Lower leg skin (tissue), 3 donors: Measurements from ENCODE around the gene TBC1D7.

Source experiments
- POLR2A ChIP-seq, 2 donors: fragments of 450-650 bp; IDR thresholded peaks; one replicate each; pipeline ENCODE4 v1.6.1; 2016 to 2017; ENCODE audit warnings: antibody characterized with exemption in 2 of 2, mild to moderate bottlenecking in 1 of 2, moderate library complexity in 1 of 2
- TF ChIP-seq, protein P1 (sequence below), 3 donors: fragments of 450-650 bp; IDR thresholded peaks; one replicate each; pipeline ENCODE4 v1.5.1; 2016; ENCODE audit warnings: antibody characterized with exemption in 3 of 3, mild to moderate bottlenecking in 3 of 3, moderate library complexity in 2 of 3

DNA sequence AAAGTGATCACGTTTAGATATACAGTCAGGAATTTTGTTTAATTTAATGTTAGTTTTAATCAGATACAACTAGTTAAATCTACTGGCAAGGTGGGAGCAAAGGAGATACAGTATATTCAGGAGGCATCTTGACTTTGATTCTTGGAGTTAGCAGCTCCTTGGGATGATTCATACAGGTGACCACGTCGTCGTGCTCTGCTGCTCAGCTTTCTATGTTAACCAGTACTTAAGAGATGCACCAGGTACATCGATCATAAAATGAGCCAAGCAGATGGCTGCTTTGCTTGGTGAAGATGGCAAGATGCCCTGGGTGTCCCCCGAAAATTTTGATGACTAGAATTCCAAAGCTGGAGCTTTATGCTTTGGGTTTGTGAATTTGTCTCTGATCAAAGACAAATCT lies 64.7 kb downstream of the TBC1D7 start:
- TF ChIP-seq, protein P1, sequence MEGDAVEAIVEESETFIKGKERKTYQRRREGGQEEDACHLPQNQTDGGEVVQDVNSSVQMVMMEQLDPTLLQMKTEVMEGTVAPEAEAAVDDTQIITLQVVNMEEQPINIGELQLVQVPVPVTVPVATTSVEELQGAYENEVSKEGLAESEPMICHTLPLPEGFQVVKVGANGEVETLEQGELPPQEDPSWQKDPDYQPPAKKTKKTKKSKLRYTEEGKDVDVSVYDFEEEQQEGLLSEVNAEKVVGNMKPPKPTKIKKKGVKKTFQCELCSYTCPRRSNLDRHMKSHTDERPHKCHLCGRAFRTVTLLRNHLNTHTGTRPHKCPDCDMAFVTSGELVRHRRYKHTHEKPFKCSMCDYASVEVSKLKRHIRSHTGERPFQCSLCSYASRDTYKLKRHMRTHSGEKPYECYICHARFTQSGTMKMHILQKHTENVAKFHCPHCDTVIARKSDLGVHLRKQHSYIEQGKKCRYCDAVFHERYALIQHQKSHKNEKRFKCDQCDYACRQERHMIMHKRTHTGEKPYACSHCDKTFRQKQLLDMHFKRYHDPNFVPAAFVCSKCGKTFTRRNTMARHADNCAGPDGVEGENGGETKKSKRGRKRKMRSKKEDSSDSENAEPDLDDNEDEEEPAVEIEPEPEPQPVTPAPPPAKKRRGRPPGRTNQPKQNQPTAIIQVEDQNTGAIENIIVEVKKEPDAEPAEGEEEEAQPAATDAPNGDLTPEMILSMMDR (IDR thresholded peaks at IDR 0.05): no peak
- no peak for TF ChIP-seq POLR2A (IDR thresholded peaks at IDR 0.05)
